ENCODE results near the gene HOXA10. TPM values are rescaled to one million over a fixed set of nuclear protein-coding genes. Genes with fewer than 3 reads are reported as not detected.

HOXA10 gene
- total RNA-seq, 3 donors from 2014 or later = 25.0 to 56.9 (median 25.8) TPM

- ATAC-seq = no peak
- Histone ChIP-seq H3K9me3 (no peaks in the 10 kb centered on the region), H3K4me3 (no peak overlapping the region), H3K36me3 (ENCODE audit: low read depth) (no peaks in the 10 kb centered on the region), H3K4me1 (ENCODE audit: low read depth) (peaks cover 26% of the 10 kb centered on the region)
- intact Hi-C loops (cut with DNase I, micrococcal nuclease) = loop anchor here in 1 of 2 donors (5.0 kb wide), 1 partner anchor 464 kb away; no protein-coding TSS in a partner anchor
- peak in 2 of 3 donors; percentile 20 to 47 for DNase-seq
- no peak for TF ChIP-seq CTCF (IDR thresholded peaks at IDR 0.05)
Observed at GRCh38 chr7:27146491-27147198, 27.5 kb downstream of the HOXA10 start.

GRCh38 chr7:27145914-27146412 lies 28.2 kb downstream of the HOXA10 start:
- no peak overlapping the region for H3K4me3 ChIP-seq
- H3K4me1 ChIP-seq (ENCODE audit: low read depth) = peaks cover 31% of the 10 kb centered on the region
- intact Hi-C loops (cut with DNase I, micrococcal nuclease) = loop anchor here in 1 of 2 donors (5.0 kb wide), 1 partner anchor 464 kb away; no protein-coding TSS in a partner anchor

GRCh38 chr7:27145165-27145913 lies 28.8 kb downstream of the HOXA10 start:
- peak in 2 of 3 donors; percentile 42 to 61 for DNase-seq
- H3K4me1 ChIP-seq (ENCODE audit: low read depth) = peaks cover 32% of the 10 kb centered on the region
- H3K4me3 ChIP-seq = no peak overlapping the region

More at GRCh38 chr7:27145914-27146412, 28.2 kb downstream of the HOXA10 start:
- TF ChIP-seq CTCF (IDR thresholded peaks at IDR 0.05) = no peak
- ATAC-seq = no peak
- Histone ChIP-seq H3K9me3 (no peaks in the 10 kb centered on the region), H3K36me3 (ENCODE audit: low read depth) (no peaks in the 10 kb centered on the region)
- peak in 2 of 3 donors; percentile 7 to 16 for DNase-seq

GRCh38 chr7:27144781-27145164 lies 29.3 kb downstream of the HOXA10 start:
- TF ChIP-seq CTCF (IDR thresholded peaks at IDR 0.05) = no peak
- H3K4me3 ChIP-seq = no peak overlapping the region
- intact Hi-C loops (cut with DNase I, micrococcal nuclease) = loop anchor here in 1 of 2 donors (5.0 kb wide), 2 partner anchors 287 to 462 kb away; no protein-coding TSS in a partner anchor
- DNase-seq (peak in 1 of 3 donors; percentile 59), ATAC-seq (no peak)
- peaks cover 32% of the 10 kb centered on the region for H3K4me1 ChIP-seq (ENCODE audit: low read depth)
- H3K9me3 ChIP-seq = no peaks in the 10 kb centered on the region
- no peaks in the 10 kb centered on the region for H3K36me3 ChIP-seq (ENCODE audit: low read depth)

More at GRCh38 chr7:27145165-27145913, 28.8 kb downstream of the HOXA10 start:
- TF ChIP-seq CTCF (IDR thresholded peaks at IDR 0.05) = no peak
- no peak for ATAC-seq
- intact Hi-C loops (cut with DNase I, micrococcal nuclease) = loop anchor here in 1 of 2 donors (5.0 kb wide), 1 partner anchor 463 kb away; no protein-coding TSS in a partner anchor
- H3K9me3 ChIP-seq = no peaks in the 10 kb centered on the region
- no peaks in the 10 kb centered on the region for H3K36me3 ChIP-seq (ENCODE audit: low read depth)

GRCh38 chr7:27143950-27144780 lies 30.0 kb downstream of the HOXA10 start:
- TF ChIP-seq CTCF (IDR thresholded peaks at IDR 0.05) = no peak
- no peaks in the 10 kb centered on the region for H3K36me3 ChIP-seq (ENCODE audit: low read depth)
- no peak overlapping the region for H3K4me3 ChIP-seq
- intact Hi-C loops (cut with DNase I, micrococcal nuclease) = loop anchor here in 1 of 2 donors (5.0 kb wide), 1 partner anchor 287 kb away; no protein-coding TSS in a partner anchor
- no peaks in the 10 kb centered on the region for H3K9me3 ChIP-seq
- DNase-seq = peak in 2 of 3 donors; percentile 47 to 55
- ATAC-seq = no peak
- H3K4me1 ChIP-seq (ENCODE audit: low read depth) = peaks cover 28% of the 10 kb centered on the region

Data from mucosa of descending colon (tissue), 3 donors.